NCI-H526 treated with DMSO at 0.1 percent for 48 hours (cell line): ENCODE results near the gene CDC73.
"Not testable (repeated sequence)": the region's sequence is repeated elsewhere in the genome, so short reads cannot be mapped to it uniquely, and the experiment has no call there.

Source experiments
- DNase-seq: peaks from one replicate; lab custom pipeline; 2025; lab: John Stamatoyannopoulos, UW

CDC73 gene

GRCh38 chr1:193113992-193114332 lies 7.9 kb upstream of the CDC73 start:
- DNase-seq = no peak

- no peak for DNase-seq
These were observed 7.2 kb upstream of the CDC73 start for GRCh38 chr1:193114485-193115095.

DNA sequence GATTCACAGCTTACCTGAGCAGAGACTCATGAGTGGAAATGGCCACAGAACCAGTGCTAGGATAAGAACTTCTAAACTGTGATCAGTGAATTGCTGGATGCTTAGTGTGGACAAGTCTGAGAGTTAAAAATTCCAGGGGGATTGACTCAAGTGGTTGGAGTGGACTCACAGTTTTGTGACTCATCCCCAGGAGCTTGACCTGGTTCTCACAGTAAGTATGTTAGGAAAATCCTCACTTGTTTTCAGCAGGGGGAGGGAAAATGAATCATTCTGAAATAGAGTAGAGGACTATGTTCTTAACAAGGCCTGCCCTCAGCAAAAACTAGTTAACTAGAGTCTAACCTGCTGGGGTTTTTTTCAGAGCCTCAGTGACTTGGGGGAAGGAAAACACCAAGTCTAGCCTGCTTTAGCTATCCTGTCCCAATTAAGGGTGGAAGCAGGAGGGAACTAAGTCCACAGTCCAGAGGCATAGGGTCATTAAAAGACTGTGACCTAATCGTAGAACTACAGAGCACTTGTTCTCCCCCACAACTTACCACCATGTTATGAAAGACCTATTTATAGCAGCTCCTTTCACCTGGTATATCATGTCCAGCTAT lies 6.1 kb upstream of the CDC73 start:
- DNase-seq = no peak

DNA sequence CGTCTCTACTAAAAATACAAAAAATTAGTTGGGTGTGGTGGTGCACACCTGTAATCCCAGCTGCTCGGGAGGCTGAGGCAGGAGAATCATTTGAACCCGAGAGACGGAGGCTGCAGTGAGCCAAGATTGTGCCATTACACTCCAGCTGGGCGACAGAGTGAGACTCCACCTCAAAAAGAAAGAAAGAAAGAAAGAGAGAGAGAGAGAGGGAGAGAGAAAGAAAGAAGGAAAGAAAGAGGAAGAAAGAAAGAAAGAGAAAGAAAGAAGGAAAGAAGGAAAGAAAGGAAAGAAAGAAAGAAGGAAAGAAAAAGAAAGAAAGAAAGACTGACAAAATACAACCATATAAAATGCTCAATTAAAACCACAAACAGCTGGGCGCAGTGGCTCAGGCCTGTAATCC lies 4.7 kb upstream of the CDC73 start:
- DNase-seq = not testable (repeated sequence)

DNA sequence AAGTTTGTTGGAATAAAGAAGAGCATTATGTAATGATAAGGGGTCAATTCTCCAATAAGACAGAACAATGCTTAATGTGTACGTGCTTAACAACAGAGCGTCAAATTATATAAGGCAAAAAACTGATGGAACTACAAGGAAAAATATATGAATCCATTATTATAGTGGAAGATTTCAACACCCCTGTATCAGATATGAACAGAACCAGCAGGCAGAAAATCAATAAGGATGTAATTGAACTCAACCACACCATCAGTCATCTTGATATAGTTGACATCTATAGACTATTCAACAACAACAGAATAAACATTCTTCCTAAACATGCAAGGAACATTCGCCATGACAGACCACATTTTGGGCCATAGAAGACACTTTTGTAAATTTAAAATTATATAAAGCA lies 3.6 kb upstream of the CDC73 start:
- DNase-seq = no peak

- no peak for DNase-seq
These were observed 2.8 kb upstream of the CDC73 start for GRCh38 chr1:193118803-193119730.

- no peak for DNase-seq
These were observed 1.1 kb upstream of the CDC73 start for GRCh38 chr1:193120604-193121166.

GRCh38 chr1:193123751-193124150 lies 1.9 kb downstream of the CDC73 start:
- DNase-seq = no peak

GRCh38 chr1:193125369-193125768 lies 3.5 kb downstream of the CDC73 start:
- no peak for DNase-seq

- no peak for DNase-seq
These were observed 9.5 kb downstream of the CDC73 start for GRCh38 chr1:193131266-193131860.

GRCh38 chr1:193140254-193140653 lies 18.4 kb downstream of the CDC73 start:
- no peak for DNase-seq

DNA sequence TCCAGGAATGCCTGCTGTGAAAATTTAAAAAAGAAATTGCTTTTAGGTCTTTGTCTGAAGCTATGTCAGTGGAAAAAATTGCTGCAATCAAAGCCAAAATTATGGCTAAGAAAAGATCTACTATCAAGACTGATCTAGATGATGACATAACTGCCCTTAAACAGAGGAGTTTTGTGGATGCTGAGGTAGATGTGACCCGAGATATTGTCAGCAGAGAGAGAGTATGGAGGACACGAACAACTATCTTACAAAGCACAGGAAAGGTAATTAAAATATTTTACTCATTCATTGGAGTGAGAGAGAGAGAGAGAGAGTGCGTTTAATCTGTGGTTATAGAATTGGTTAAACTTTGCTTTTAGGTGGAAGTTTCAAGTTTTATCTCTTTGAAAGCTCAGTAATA lies 20.0 kb downstream of the CDC73 start:
- no peak for DNase-seq

DNA sequence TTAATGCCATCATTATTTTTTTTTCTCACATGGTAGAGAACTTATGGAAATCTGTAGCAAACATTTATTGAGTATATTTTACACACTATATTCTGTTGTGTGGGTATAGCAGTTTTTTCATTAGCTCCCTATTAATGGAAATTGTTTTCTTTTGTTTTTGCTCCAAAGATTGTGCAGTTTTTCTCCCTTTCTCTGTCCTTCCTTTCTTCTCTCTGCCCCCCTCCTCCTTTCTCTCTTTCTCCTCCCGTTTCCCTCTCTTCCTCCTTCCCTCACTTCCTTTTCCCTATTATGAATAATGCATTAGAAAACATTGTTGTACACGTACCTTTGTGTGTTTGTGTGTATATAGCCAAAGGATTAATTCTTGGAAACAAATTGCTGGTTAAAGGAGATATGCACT lies 20.6 kb downstream of the CDC73 start:
- no peak for DNase-seq

GRCh38 chr1:193143285-193143684 lies 21.5 kb downstream of the CDC73 start:
- DNase-seq = no peak

- no peak for DNase-seq
These were observed 22.6 kb downstream of the CDC73 start for GRCh38 chr1:193144361-193144938.

GRCh38 chr1:193144999-193145398 lies 23.2 kb downstream of the CDC73 start:
- DNase-seq = no peak

- DNase-seq = no peak
These were observed 34.4 kb downstream of the CDC73 start for GRCh38 chr1:193156117-193156821.

GRCh38 chr1:193156822-193157142 lies 35.0 kb downstream of the CDC73 start:
- no peak for DNase-seq

GRCh38 chr1:193157360-193157759 lies 35.5 kb downstream of the CDC73 start:
- no peak for DNase-seq

DNA sequence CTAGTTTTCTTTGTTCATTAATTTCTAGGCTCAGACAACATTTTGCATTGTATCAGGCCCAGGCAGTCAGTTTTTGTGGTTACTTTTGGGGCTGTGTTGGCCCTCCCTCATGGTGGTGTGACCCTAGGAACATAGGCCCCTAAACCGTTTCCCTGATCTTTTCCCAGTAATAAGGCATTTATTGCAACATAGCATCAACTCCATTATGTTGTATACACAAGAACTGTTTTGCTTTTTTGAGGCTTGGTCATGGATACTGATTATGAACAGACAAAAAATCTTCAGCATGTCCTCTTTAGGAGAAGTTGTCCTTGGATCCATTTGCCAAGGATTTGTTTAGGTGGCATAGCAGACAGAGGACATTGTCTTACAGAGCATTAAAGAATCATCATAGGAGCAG lies 54.3 kb downstream of the CDC73 start:
- DNase-seq = no peak

DNA sequence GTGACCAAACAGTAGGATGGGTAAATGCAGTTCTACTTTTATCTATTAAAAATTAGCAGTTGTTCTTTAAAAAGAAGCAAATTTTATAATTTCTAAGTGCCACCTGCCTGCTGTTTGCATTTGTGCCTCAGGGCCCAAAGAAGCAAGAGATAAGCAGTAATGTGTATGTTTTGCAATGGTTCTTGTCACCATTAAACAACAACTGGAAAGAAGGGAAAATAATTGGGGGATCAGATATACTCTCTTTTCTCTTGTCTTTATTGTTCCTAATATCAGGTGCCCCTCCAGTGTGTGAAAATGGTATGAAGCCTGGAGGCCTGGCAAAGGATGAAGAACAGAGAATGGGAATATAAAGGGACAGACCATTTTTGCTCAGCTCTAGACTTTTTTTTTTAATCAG lies 55.0 kb downstream of the CDC73 start:
- DNase-seq = no peak

- DNase-seq = no peak
These were observed 57.3 kb downstream of the CDC73 start for GRCh38 chr1:193179094-193179493.
